B cell (primary cell): ENCODE results near the gene FBF1. TPM values are rescaled to one million over a fixed set of nuclear protein-coding genes. Genes with fewer than 3 reads are reported as not detected.

Source experiments
- ATAC-seq: fragments of 200-7000 bp; cut with Tn5 transposase; one replicate; pipeline ENCODE4 v1.10.0; 2021; ENCODE audit warnings: low read depth, mild to moderate bottlenecking, moderate number of reproducible peaks, moderate library complexity
- CTCF ChIA-PET: fragments of 350-600 bp; sonication (Branson Sonifier 250); formaldehyde crosslinking; loops from one replicate; lab custom pipeline; 2021; ENCODE audit warnings: antibody characterized with exemption, inconsistent platforms; lab: Charles Lee
- POLR2A ChIA-PET: fragments of 350-600 bp; sonication (Branson Sonifier 250); formaldehyde crosslinking; loops from one replicate; lab custom pipeline; 2021; ENCODE audit warnings: antibody characterized with exemption; lab: Charles Lee
- DNase-seq: peaks from one replicate; pipeline ENCODE4 v3.0.0; 2013
- H2AFZ ChIP-seq: 2 replicates; pipeline ENCODE4 v1.6.1; 2012; ENCODE audit warnings: mild to moderate bottlenecking, low read depth, low read length; ENCODE audit not compliant: insufficient read depth, poor library complexity, severe bottlenecking
- H3K27ac ChIP-seq, 2 donors: 1 replicate in 1 of 2; 2 replicates in 1 of 2; pipeline ENCODE4 v1.5.1; 2012 to 2013; ENCODE audit warnings: low read length in 2 of 2, mild to moderate bottlenecking in 2 of 2, moderate library complexity in 1 of 2
- H3K27me3 ChIP-seq, 4 experiments: fragments of 200-600 bp in 1 of 4; sonication (generic) in 1 of 4; replicated peaks in 1 of 4; 1 replicate in 2 of 4; 2 replicates in 2 of 4; pipeline versions ENCODE4 v1.6.1 to v1.7.0; 2013 to 2016; ENCODE audit warnings: low read length in 3 of 4, mild to moderate bottlenecking in 2 of 4, mixed read lengths in 1 of 4, moderate library complexity in 1 of 4; ENCODE audit not compliant: insufficient read depth in 4 of 4, control insufficient read depth in 3 of 4; ENCODE audit errors: control extremely low read depth in 1 of 4
- H3K36me3 ChIP-seq, 2 experiments: replicated peaks in 1 of 2; 1 replicate in 1 of 2; 2 replicates in 1 of 2; pipeline versions ENCODE4 v1.6.1 to v1.7.1; 2013; ENCODE audit warnings: low read length in 1 of 2; ENCODE audit not compliant: insufficient read depth in 2 of 2, control insufficient read depth in 1 of 2; ENCODE audit errors: control extremely low read depth in 1 of 2, extremely low read depth in 1 of 2
- H3K4me1 ChIP-seq, 2 donors: fragments of 200-600 bp in 1 of 2; sonication (generic) in 1 of 2; 1 replicate in 1 of 2; 2 replicates in 1 of 2; pipeline versions ENCODE4 v1.5.1 to v1.6.1; 2013 to 2017; ENCODE audit warnings: low read length in 2 of 2; ENCODE audit not compliant: control insufficient read depth in 2 of 2, insufficient read depth in 2 of 2
- H3K4me2 ChIP-seq: replicated peaks from 2 replicates; pipeline ENCODE3; 2012; ENCODE audit warnings: mild to moderate bottlenecking, low read depth, low read length; ENCODE audit not compliant: poor library complexity, severe bottlenecking
- H3K4me3 ChIP-seq, 5 experiments: fragments of 200-600 bp in 1 of 5; sonication (generic) in 1 of 5; 1 replicate in 3 of 5; 2 replicates in 2 of 5; pipeline versions ENCODE4 v1.5.1 to v1.7.0; 2011 to 2016; ENCODE audit warnings: low read length in 4 of 5, mild to moderate bottlenecking in 4 of 5, low read depth in 2 of 5, control low read depth in 1 of 5, moderate library complexity in 1 of 5; ENCODE audit not compliant: insufficient read depth in 1 of 5; ENCODE audit errors: control extremely low read depth in 1 of 5, extremely low read depth in 1 of 5
- H3K79me2 ChIP-seq: fragments of 200-600 bp; sonication (generic); one replicate; pipeline ENCODE4 v1.6.0; 2016; ENCODE audit warnings: low read length; ENCODE audit not compliant: control insufficient read depth, insufficient read depth
- H3K9ac ChIP-seq: fragments of 200-600 bp; sonication (generic); 2 replicates; pipeline ENCODE4 v1.6.1; 2017; ENCODE audit warnings: mild to moderate bottlenecking, low read length, moderate library complexity
- H3K9me3 ChIP-seq, 3 donors: one replicate each; pipeline versions ENCODE4 v1.6.1 to v1.7.1; 2013; ENCODE audit warnings: low read length in 2 of 3; ENCODE audit not compliant: control insufficient read depth in 2 of 3, insufficient read depth in 1 of 3; ENCODE audit errors: control extremely low read depth in 1 of 3
- H4K20me1 ChIP-seq: 2 replicates; pipeline ENCODE4 v1.6.0; 2012; ENCODE audit warnings: mild to moderate bottlenecking, low read length; ENCODE audit not compliant: insufficient read depth, control insufficient read depth, poor library complexity, severe bottlenecking
- H3K27ac Mint-ChIP-seq: one replicate; pipeline ENCODE4 v1.8.0; 2021; ENCODE audit warnings: mixed read lengths
- H3K27me3 Mint-ChIP-seq: one replicate; pipeline ENCODE4 v1.8.0; 2021; ENCODE audit warnings: mixed read lengths
- H3K4me1 Mint-ChIP-seq: one replicate; pipeline ENCODE4 v1.8.0; 2021; ENCODE audit warnings: mixed read lengths
- H3K4me3 Mint-ChIP-seq: one replicate; pipeline ENCODE4 v1.8.0; 2021; ENCODE audit warnings: mixed read lengths
- H3K9me3 Mint-ChIP-seq: one replicate; pipeline ENCODE4 v1.8.0; 2022; ENCODE audit warnings: mixed read lengths; ENCODE audit not compliant: insufficient read depth
- EZH2 ChIP-seq: IDR thresholded peaks from 2 replicates; pipeline ENCODE4 v1.6.1; 2012; ENCODE audit warnings: borderline replicate concordance, low read depth, mild to moderate bottlenecking, moderate library complexity, low read length; ENCODE audit not compliant: insufficient read depth, poor library complexity, severe bottlenecking
- WGBS: methylation state at CpG from one replicate; pipeline ENCODE4 v1.1.5; 2013; ENCODE audit warnings: missing lambda C conversion rate; ENCODE audit not compliant: insufficient coverage; 5-methylcytosine and 5-hydroxymethylcytosine counted together
- intact Hi-C: fragments of 100-400 bp; cut with micrococcal nuclease; formaldehyde crosslinking; loops from one replicate; pipeline ENCODE4 v1.10.0; 2022
- polyA plus RNA-seq: library from polyadenylated mRNA; depleted of rRNA; stranded (reverse); fragments of >200 nt; gene quantifications from 2 replicates; pipeline ENCODE4 v1.2.3, GENCODE V29; 2012
- total RNA-seq, 2 donors: library from RNA; stranded (reverse); fragments of 120-200 nt in 1 of 2; gene quantifications; 1 replicate in 1 of 2; 2 replicates in 1 of 2; pipeline versions ENCODE4 v1.2.3 to v1.2.4, GENCODE V29; 2013 to 2022
- TF ChIP-seq, protein P1 (sequence below): fragments of 200-600 bp; IDR thresholded peaks from one replicate; pipeline ENCODE4 v1.8.0; 2022; ENCODE audit warnings: antibody characterized with exemption, mild to moderate bottlenecking

The FBF1 gene
- total and polyA plus RNA-seq, 2 donors (not counting 1 experiment from before 2014, with no cell fraction given): 21.6 to 31.5 TPM

DNA sequence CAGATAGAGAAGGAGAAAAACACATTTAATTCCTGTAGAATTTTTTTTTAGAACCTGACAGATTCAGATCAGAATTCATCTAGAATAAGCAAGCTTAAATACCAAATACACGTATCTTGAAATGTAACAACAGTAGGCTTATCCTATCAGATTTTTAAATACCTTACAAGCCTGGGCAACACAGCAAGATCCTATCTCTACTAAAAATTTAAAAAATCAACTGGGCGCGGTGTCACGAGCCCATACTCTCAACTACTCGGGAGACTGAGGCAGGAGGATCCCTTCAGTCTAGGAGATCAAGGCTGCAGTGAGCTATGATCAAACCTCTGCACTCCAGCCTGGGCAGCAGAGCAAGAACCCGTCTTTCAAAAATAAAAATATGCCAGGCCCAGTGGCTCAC lies 24.6 kb upstream of the FBF1 start:
- no peaks in the 10 kb centered on the region for H4K20me1 ChIP-seq
- H3K9ac ChIP-seq: no peak overlapping the region
- ChIA-PET POLR2A (interaction anchor here (0.6 kb wide), 2 partner anchors 18 to 193 kb away, joined by 3 to 5 read pairs; no protein-coding TSS in a partner anchor), CTCF (interaction anchor here (0.7 to 1.2 kb wide), 2 partner anchors 35 to 198 kb away, joined by 3 read pairs; partner anchors contain the start of gene CDK3)
- no peak overlapping the region for H3K27ac ChIP-seq
- WGBS: 97% methylated on average over 4 of the region's 6 CpGs
- H3K4me1 ChIP-seq: peaks cover 4 to 11% of the 10 kb centered on the region in 2 donors
- H3K79me2 ChIP-seq: peaks cover 39% of the 10 kb centered on the region
- H3K9me3 ChIP-seq: no peaks in the 10 kb centered on the region
- H3K4me3 ChIP-seq: no peak overlapping the region
- H2AFZ ChIP-seq: no peak overlapping the region
- no peak overlapping the region for H3K27ac Mint-ChIP-seq
- H3K36me3 ChIP-seq: peaks cover 0 to 9% of the 10 kb centered on the region in 2 experiments
- ATAC-seq (no peak), DNase-seq (no peak)
- TF ChIP-seq, protein P1, sequence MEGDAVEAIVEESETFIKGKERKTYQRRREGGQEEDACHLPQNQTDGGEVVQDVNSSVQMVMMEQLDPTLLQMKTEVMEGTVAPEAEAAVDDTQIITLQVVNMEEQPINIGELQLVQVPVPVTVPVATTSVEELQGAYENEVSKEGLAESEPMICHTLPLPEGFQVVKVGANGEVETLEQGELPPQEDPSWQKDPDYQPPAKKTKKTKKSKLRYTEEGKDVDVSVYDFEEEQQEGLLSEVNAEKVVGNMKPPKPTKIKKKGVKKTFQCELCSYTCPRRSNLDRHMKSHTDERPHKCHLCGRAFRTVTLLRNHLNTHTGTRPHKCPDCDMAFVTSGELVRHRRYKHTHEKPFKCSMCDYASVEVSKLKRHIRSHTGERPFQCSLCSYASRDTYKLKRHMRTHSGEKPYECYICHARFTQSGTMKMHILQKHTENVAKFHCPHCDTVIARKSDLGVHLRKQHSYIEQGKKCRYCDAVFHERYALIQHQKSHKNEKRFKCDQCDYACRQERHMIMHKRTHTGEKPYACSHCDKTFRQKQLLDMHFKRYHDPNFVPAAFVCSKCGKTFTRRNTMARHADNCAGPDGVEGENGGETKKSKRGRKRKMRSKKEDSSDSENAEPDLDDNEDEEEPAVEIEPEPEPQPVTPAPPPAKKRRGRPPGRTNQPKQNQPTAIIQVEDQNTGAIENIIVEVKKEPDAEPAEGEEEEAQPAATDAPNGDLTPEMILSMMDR: no peak
- TF ChIP-seq EZH2: no peak
- no peaks in the 10 kb centered on the region for H3K27me3 Mint-ChIP-seq
- no peaks in the 10 kb centered on the region for H3K9me3 Mint-ChIP-seq
- no peaks in the 10 kb centered on the region for H3K27me3 ChIP-seq
- H3K4me2 ChIP-seq: no peak overlapping the region
- peaks cover 14% of the 10 kb centered on the region for H3K4me1 Mint-ChIP-seq
- intact Hi-C loops: no loop called here
- no peak overlapping the region for H3K4me3 Mint-ChIP-seq

DNA sequence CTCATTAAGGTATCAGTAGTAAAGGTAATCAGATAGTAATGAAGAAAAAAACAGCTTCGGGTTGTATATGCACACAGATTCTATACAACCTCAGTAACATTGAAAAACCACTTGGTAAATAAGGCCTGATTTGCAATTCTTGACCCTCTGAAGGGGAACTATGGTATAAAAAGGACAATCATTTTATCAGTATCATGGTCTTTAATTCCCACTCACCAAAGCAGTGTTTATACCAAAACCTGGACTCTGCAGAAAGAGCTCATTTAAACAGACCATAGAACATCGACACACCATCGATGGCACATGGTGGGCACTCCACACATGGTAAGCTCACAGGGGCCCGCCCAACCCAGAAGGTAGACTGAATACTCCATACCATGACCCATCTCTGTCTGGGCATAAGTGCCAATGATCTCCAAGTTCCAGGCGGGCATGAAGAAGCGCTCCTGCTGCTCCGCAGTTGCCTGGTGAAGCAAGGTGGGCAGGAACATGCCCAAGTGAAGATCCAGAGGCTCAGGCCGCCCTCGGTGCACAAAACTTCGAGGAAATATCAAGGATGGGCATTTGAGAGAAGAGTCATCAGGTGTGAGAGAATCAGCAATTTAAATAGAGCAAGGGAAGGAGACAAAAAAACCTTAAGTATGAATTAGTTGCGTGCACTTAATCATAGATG lies 19.1 kb upstream of the FBF1 start:
- 100% methylated on average over 9 of the region's 11 CpGs for WGBS
- Histone ChIP-seq H3K79me2 (peaks cover 52% of the 10 kb centered on the region), H3K27ac (no peak overlapping the region), H4K20me1 (no peaks in the 10 kb centered on the region), H3K27me3 (no peaks in the 10 kb centered on the region), H3K4me2 (no peak overlapping the region), H3K9me3 (no peaks in the 10 kb centered on the region), H3K36me3 (peaks cover 6 to 13% of the 10 kb centered on the region in 2 experiments), H3K4me1 (peaks cover 0 to 4% of the 10 kb centered on the region in 2 donors), H3K4me3 (no peak overlapping the region), H2AFZ (no peak overlapping the region), H3K9ac (no peak overlapping the region)
- Mint-ChIP-seq H3K27me3 (no peaks in the 10 kb centered on the region), H3K27ac (no peak overlapping the region), H3K4me1 (peaks cover 5% of the 10 kb centered on the region), H3K9me3 (no peaks in the 10 kb centered on the region), H3K4me3 (no peak overlapping the region)
- intact Hi-C loops: no loop called here
- ChIA-PET CTCF (no interaction called here), POLR2A (no interaction called here)
- DNase-seq: no peak
- TF ChIP-seq, protein P1: no peak
- TF ChIP-seq EZH2: no peak
- ATAC-seq: no peak
